GM18498 (cell line): ENCODE measurements around the gene ARHGAP36.

Source experiments
- ATAC-seq: cut with Tn5 transposase; IDR thresholded peaks from one replicate; pipeline ENCODE4 v1.9.1; 2021; ENCODE audit warnings: mild to moderate bottlenecking, moderate library complexity; ENCODE audit not compliant: unreplicated experiment

ARHGAP36 gene

GRCh38 chrX:131068945-131069719, 11.0 kb downstream of the ARHGAP36 start:
- ATAC-seq: no peak

GRCh38 chrX:131072871-131073571, 14.9 kb downstream of the ARHGAP36 start:
- no peak for ATAC-seq

GRCh38 chrX:131073607-131074006, 15.5 kb downstream of the ARHGAP36 start:
- ATAC-seq: no peak

GRCh38 chrX:131081772-131082740, 23.9 kb downstream of the ARHGAP36 start:
- ATAC-seq: no peak

- ATAC-seq: no peak
These were observed 25.5 kb downstream of the ARHGAP36 start for GRCh38 chrX:131083510-131084142.

GRCh38 chrX:131084145-131084544, 26.0 kb downstream of the ARHGAP36 start:
- ATAC-seq: no peak

GRCh38 chrX:131136776-131137175, 78.6 kb downstream of the ARHGAP36 start:
- no peak for ATAC-seq

GRCh38 chrX:131139072-131139471, 80.9 kb downstream of the ARHGAP36 start:
- ATAC-seq: no peak
